GM21423 (cell line): ENCODE data around the gene MLX.
"Not testable (repeated sequence)": the region's sequence is repeated elsewhere in the genome, so short reads cannot be mapped to it uniquely, and the experiment has no call there.

ENCODE experiments used
- ATAC-seq: cut with Tn5 transposase; IDR thresholded peaks from one replicate; pipeline ENCODE4 v1.9.1; 2021; ENCODE audit warnings: mild to moderate bottlenecking, moderate library complexity; ENCODE audit not compliant: unreplicated experiment

The MLX gene

GRCh38 chr17:42577532-42578281 is 10.8 kb downstream of the MLX start, which contains the start of gene PSMC3IP:
Gene PSMC3IP (minus strand): TSS chr17:42577729. CDS start chr17:42577686, 43 bp downstream.
- ATAC-seq, result peak; percentile 67

GRCh38 chr17:42578282-42578869 is 11.5 kb downstream of the MLX start:
- ATAC-seq, result peak; percentile 52

DNA sequence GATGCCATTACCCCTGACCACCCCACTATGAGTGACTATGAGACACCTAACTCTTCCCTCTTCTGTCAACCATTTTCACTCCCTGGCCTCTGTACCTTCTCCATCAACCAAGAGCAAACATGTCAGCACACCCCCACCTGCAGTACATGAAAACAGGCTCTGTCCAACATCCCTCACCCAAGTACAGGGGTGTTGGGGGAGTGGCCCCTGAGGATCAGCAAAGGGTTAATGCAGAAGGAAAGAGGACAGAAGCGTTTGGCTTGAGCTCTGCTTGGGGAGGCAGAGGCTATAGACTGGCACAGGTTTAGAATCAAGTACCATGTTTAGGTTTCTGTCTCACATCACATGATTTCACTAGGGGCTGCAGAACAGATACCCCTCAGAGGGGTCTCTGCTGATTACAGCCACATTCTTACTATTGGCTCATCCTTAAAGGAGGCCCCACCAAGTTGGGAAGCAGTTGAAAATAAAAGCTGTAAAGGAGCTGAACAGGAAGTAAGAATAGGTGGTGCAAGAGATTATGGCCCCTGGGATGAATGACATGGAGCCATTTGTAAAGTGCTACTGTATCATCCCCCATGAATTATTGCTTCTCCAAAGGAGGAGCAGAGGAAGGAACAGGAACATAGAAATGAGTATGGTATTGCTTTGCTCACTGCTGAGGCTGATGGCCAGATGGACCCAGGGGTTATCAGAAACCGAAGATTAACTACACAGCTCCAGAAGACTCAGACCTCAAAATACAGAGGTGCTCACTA is 13.1 kb downstream of the MLX start:
- ATAC-seq, result no peak

DNA sequence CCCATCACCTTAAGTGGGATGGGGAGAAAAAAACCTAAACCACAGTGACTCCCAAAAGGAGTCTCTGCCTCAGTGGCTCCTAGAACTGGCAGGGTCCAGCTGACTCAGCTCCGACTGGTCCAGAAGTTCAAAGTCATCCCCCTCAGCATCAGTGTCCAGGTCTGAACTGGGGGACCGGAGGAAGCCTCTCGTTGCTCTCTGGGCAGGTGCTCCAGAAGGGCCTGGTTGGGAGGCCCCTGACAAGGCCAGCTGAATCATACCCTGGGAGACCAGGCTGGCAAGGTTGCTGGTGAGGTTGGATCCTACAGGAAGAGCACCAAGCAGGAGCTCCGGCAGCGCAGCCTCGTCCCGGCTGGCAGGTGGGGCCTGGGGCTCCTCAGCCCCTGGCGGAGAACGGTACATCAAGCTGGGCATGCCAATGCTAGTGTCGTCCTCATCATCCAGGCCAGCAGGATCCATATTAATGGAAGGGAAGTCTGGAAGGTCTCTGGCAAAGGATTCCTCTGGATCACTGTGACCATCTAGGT is 14.9 kb downstream of the MLX start:
- ATAC-seq, result no peak

- ATAC-seq, result no peak
Measured at GRCh38 chr17:42584880-42585279, 18.0 kb downstream of the MLX start.

GRCh38 chr17:42585353-42585752 is 18.5 kb downstream of the MLX start:
- ATAC-seq, result no peak

GRCh38 chr17:42586514-42587230 is 19.8 kb downstream of the MLX start:
- no peak for ATAC-seq

DNA sequence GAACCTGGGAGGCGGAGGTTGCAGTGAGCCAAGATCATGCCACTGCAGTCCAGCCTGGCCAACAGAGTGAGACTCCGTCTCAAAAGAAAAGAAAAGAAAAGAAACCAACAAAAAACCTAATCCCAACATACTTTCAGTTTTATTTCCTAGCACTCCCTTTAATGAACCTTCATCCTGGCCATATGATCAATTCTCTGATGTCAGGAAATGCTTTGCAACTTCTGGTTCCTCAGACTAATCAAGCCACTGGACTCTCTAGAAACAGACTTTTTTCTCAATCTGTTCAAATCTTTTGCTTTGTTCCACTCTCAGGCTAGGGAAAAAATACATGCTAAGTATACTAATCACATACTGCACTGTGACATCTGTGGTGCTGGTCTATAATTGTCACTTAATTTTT is 24.0 kb downstream of the MLX start:
- no peak for ATAC-seq

GRCh38 chr17:42591411-42591810 is 24.5 kb downstream of the MLX start:
- no peak for ATAC-seq

GRCh38 chr17:42596386-42596785 is 29.5 kb downstream of the MLX start:
- ATAC-seq, result no peak

DNA sequence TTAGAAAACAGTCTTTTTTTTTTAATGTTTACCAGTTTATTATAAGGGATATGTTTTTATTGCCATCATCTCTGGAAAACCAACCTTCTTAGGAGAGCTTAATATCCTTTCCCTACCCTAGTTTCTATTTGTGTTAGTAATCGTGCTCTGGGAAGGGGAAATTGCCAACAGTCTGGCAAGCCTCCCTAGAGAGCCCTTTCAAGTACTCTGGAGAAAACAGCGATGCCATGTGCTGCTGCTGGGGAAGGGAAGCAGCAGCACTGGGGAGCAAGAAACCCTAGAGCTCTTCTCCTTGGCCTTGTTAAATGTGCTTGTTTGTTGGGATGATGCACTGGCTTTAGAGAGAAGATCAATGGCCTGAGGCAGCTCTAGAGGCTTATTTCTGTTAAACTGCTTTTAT is 32.0 kb downstream of the MLX start:
- no peak for ATAC-seq

DNA sequence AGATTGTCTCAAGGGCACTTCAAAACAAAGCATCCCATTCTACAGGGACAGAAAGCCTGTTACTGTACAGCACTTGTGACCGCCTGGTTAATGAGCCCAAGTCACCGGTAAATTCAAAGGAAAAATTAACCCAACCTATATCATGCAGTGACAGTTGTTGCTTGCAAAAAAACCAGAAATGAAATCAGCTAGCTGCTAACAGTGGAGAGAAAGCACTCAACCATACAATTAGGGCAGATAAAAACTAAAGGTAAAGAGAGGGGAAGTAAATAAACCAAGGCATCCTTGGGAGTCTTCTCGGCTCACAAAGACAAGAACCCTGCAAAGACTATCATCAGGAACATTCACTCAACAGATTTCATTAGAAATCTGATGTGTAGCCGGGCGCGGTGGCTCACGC is 36.4 kb downstream of the MLX start:
- ATAC-seq, result no peak

- no peak for ATAC-seq
Measured at GRCh38 chr17:42607769-42608168, 40.9 kb downstream of the MLX start.

DNA sequence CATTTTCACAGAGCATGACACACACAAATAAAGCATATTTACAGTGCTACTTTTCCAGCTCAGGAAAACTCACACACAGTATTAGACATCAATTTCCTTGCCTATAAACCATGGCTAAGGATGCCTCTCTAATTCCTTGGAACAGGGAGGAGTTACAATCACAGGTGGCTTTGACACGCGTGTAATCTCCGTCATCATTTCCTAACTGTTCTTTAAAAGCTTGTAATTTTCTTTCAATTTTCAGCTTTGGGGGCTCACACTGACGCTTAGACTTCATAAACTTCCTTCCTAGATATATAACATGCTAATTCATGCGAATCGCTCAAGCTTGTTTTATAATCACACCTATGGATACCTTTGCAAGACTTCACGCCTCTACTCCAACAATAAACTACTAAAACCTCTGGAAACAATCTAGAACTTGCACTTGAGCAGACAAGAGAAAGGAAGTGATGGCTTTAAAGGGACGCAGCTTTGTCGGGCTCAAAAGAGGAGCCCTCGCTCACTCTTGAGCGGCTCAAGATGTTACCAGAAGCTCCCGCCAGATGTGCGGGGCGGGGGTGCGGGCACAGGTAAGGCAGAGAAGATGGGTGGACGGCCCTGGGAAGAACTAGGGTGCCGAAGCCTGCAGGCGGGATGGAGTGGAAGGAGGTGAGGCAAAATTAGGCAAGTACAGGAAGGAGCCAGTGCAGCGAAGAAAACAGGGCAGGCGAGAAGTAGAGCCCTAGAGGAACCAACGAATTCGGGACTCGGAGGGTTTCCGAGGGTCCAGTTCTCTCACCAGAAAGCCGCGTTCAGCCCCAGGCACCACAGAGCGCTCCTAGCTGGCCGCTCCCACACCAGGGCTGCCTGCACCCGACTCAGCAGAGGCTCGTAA is 41.6 kb downstream of the MLX start:
- ATAC-seq, result peak; percentile 2

- peak; percentile 87 for ATAC-seq
Measured at GRCh38 chr17:42609182-42609813, 42.4 kb downstream of the MLX start, which contains the start of the genes RETREG3 and TUBG1. Gene RETREG3 (minus strand): TSS chr17:42609374. CDS start chr17:42609324, 50 bp downstream. Gene TUBG1 (plus strand): TSS chr17:42609683. CDS start chr17:42609738, 55 bp downstream.

GRCh38 chr17:42609814-42610801 is 43.2 kb downstream of the MLX start:
- ATAC-seq, result not testable (repeated sequence)

- no peak for ATAC-seq
Measured at GRCh38 chr17:42612013-42612412, 45.1 kb downstream of the MLX start.

DNA sequence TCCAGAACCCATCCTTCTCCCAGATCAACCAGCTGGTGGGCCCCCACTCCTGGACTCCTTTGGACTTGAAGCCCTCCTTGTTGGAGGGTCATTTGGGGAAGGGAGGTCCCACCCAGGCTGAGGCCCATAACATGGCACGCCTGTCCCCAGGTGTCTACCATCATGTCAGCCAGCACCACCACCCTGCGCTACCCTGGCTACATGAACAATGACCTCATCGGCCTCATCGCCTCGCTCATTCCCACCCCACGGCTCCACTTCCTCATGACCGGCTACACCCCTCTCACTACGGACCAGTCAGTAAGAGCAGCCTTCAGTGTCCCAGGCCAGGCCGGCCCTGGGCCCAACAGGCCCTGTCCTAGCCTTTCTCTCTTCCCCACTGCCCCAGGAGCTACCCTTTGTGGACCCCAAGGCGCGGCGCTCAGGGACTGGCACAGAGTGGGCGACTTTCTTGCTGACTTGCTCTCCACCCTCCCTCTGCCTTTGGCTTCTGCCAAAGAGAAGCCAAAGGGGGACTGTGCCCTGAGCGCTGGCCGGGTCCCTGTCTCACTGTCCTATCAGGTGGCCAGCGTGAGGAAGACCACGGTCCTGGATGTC is 46.9 kb downstream of the MLX start:
- ATAC-seq, result no peak
